ENCODE results near the gene FEZ2.

FEZ2 gene

DNA sequence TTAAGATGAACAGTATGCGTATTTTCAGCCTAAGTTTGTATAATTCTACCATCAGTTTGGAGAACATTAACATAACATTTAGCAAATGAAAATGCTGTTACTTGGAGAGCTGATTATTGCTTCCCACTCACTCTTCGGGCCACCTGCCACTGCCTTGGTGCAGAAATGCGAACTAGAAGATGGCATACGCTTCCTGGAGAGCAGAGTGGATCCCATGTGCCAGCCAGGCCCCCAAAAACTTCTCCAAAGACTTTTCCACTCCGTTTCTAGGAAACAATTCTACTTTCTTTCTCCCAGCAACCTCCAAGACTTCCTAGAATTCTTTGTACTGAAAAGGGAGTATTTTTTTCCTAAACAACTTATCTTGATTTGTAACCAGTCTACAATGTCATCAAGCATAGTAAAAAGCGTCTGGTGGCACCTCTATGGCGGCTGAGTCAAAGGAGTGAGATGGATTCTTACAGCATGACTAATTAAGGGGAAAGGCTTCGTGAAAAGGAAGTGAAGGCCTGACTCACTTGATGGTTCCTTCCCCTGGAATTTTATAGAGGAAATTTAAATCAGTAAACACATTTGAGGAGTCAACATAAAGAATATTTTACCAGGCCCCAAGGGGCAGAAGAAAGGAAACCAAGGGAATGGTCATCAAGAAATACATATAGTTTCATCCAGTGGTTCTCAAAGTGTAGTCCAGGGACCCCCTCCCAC is 36.6 kb downstream of the FEZ2 start:
- no peak for DNase-seq (ENCODE audit: low read depth in 2 of 2)

DNA sequence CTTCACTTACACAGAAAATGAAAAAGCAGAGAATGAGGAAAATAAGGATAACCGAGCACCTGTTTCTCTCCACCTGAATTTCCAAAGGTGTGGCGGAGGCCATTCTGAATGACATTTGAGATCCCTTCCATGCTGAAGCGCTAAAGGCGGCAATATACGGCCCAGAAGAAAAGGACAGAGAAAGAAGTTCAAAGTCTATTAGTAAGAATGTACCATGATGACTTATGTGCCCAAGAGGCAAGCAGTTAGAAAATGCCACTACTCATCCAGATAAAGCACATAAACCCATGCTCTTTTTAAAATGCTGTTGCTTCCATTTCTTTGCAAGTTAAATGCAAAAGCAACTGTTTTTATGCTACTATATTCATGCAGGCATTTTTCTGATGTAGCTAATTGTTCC is 37.2 kb downstream of the FEZ2 start:
- no peak for DNase-seq (ENCODE audit: low read depth in 2 of 2)

DNA sequence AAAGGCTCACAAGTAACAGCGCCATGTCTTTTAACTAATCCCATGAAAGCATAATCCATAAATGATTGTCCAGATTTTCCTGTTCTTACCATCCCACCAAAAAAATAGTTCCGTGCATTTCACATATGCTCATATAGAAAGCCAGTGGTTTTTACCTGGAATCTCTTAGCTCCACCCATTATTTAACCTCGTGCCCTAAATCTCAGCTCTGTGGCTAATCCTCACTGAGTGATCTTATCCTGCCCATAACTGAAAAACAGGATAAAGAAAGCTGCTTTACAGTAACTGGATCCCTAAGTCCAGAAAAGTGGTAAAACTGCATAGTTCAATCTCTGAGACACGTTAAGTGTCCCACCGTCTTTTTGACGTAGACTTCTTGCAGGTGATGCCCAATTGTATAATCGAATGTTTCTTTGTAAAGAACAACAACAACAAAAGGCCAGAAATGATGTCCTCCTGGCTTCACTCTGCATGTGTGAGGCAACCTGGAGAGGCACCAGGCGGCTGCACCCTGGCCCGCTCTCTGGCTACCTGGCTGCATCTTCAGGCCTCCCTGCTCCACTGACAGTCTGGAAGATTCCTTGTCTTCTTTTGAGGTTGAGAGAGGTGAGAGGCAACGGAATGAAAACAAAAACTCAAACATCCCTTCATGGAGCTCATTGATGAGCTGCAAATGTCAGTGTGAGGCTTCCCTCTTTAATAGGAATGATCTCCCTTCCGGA is 38.6 kb downstream of the FEZ2 start:
- DNase-seq (ENCODE audit: low read depth in 2 of 2), result no peak

- no peak for DNase-seq (ENCODE audit: low read depth in 2 of 2)
Measured at GRCh38 chr2:36556842-36557241, 41.1 kb downstream of the FEZ2 start.

GRCh38 chr2:36555789-36556188 is 42.2 kb downstream of the FEZ2 start:
- no peak for DNase-seq (ENCODE audit: low read depth in 2 of 2)

- DNase-seq (ENCODE audit: low read depth in 2 of 2), result no peak
Measured at GRCh38 chr2:36554531-36554930, 43.4 kb downstream of the FEZ2 start.

GRCh38 chr2:36553683-36554082 is 44.3 kb downstream of the FEZ2 start:
- no peak for DNase-seq (ENCODE audit: low read depth in 2 of 2)

DNA sequence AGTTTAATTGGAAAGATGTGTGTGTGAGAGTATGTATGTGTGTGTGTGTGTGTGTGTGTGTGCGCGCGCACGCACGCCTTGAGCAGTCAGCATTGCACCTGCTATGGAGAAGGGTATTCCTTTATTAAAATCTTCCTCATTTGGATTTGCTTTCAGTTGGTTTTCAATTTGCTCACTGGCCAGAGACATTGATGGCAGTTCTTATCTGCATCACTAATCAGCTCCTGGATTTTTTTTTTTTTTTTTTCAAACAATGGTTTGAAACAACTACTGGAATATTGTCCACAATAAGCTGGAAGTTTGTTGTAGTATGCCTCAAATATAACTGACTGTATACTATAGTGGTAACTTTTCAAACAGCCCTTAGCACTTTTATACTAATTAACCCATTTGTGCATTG is 48.0 kb downstream of the FEZ2 start:
- no peak for DNase-seq (ENCODE audit: low read depth in 2 of 2)

DNA sequence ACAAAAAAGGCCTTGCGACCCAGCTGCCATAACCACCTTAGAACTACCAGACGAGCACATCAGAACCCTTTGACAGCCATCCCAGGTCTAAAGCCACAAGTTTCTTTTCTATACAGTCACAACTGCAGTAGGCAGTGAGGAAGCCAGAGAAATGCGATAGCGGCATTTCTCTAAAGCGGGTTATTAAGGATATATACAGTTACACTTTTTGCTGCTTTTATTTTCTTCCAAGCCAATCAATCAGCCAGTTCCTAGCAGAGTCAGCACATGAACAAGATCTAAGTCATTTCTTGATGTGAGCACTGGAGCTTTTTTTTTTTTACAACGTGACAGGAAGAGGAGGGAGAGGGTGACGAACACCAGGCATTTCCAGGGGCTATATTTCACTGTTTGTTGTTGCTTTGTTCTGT is 48.8 kb downstream of the FEZ2 start:
- no peak for DNase-seq (ENCODE audit: low read depth in 2 of 2)

DNA sequence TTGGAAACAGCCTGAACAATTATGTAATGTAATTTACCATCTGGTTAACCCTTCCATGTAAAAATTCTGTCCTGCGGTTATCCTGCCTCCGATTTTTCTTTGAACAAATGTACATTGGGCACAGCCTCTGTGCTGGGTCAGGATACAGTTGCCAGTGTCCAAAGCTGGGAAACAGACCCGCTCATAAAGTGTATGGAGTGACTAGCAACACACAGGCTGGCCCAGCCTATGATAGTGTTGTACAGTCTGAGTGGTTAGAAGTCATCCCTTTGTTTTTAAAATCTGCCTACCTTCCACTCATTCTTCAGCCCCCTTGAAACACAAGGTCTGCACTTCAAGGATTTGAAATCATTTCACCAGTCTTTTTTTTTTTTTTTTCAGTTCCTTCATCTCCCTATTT is 50.1 kb downstream of the FEZ2 start:
- no peak for DNase-seq (ENCODE audit: low read depth in 2 of 2)

- no peak for DNase-seq (ENCODE audit: low read depth in 2 of 2)
Measured at GRCh38 chr2:36545871-36546416, 52.0 kb downstream of the FEZ2 start.

DNA sequence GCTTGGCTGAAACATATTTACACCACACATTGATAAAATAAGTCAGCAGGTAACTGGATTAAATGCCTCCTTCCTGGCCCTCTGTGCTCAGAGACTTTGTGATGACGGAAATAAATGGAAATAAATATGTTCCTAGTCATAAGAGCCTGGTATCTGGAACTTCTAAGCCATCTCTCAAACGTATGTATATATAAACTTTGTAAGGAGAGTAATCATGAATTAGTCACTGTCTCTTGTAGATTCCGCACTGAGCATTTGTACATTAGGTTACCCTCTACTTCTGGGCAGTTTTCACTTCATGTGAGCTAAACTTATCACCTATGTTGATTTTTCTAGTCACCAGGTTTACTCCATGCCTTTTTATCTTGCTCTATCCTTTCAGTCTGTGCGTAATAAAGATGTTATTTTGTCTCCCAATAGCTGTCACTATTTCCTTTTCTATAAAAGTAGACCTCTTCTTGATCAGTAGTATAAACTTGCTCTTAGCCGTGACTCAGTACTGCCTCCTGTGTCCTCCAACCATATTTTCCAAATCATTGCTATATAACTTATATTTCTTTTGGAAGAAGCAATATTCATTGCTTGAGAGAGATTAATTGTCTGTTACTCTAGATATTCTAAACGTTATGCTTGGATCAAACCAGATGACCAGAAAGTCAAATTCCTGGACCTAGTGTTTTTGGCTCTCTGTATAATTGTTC is 53.2 kb downstream of the FEZ2 start:
- DNase-seq (ENCODE audit: low read depth in 2 of 2), result no peak

- DNase-seq (ENCODE audit: low read depth in 2 of 2), result no peak
Measured at GRCh38 chr2:36541891-36542595, 55.9 kb downstream of the FEZ2 start.

DNA sequence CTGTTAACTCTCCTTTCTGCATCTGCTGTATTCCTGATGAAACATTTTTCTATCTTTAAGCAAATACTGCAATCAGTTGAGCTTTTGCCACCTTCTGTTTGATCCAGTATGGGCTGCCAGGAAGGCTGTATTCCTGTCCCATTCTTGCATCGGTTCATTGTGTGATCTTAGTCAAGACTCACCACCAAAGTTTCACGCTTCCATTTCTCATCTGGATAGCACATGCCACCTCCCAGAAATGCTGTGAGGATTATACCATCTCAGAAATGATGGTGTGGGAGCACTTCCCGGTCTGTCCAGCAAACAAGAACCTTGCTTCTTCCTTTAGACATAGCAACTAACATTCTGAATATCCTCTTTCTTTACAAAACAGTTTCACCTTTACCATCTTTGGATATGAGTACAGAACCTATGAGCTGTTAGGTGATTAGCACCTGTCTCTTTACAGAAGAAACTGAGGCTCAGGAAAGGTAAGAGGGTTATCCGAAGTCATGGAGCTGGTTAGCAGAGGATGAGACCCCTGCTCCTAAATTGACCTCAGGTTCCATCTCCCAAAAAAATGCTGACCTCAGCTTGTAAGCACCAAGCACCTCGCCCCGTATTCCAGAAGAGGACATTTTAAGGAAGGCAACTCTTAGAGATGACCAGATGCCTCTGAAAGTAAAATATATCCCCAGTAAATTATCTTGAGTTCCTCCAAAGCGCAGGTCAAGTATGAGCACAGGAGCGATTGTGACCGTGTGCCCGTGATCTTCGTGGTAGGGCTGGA is 56.8 kb downstream of the FEZ2 start:
- no peak for DNase-seq (ENCODE audit: low read depth in 2 of 2)

GRCh38 chr2:36539631-36540030 is 58.3 kb downstream of the FEZ2 start:
- no peak for DNase-seq (ENCODE audit: low read depth in 2 of 2)

- no peak for DNase-seq (ENCODE audit: low read depth in 2 of 2)
Measured at GRCh38 chr2:36538335-36538734, 59.6 kb downstream of the FEZ2 start.

GRCh38 chr2:36536776-36537175 is 61.2 kb downstream of the FEZ2 start:
- DNase-seq (ENCODE audit: low read depth in 2 of 2), result no peak

- DNase-seq (ENCODE audit: low read depth in 2 of 2), result no peak
Measured at GRCh38 chr2:36535099-36535498, 62.9 kb downstream of the FEZ2 start.

- no peak for DNase-seq (ENCODE audit: low read depth in 2 of 2)
Measured at GRCh38 chr2:36534275-36534799, 63.6 kb downstream of the FEZ2 start.

- DNase-seq (ENCODE audit: low read depth in 2 of 2), result no peak
Measured at GRCh38 chr2:36530983-36531354, 67.0 kb downstream of the FEZ2 start.

Data from stimulated activated CD8-positive, alpha-beta memory T cell treated with anti-CD3 and anti-CD28 coated beads, Interleukin-15, amount 100 ng/mL, for 4 hours (primary cell).